NCI-H2196 treated with DMSO at 0.1 percent for 48 hours (cell line): ENCODE results near the gene KLHL42.
"Not testable (repeated sequence)": the region's sequence is repeated elsewhere in the genome, so short reads cannot be mapped to it uniquely, and the experiment has no call there.

Experiments
- DNase-seq: peaks from one replicate; lab custom pipeline; 2025; ENCODE audit not compliant: unreplicated experiment; lab: John Stamatoyannopoulos, UW

KLHL42 gene

GRCh38 chr12:27779920-27780611 lies at the start of gene KLHL42, which contains the start of gene MANSC4:
Gene KLHL42 (plus strand): TSS chr12:27780233. CDS start chr12:27780331, 98 bp downstream.
Gene MANSC4 (minus strand): TSS chr12:27780236. CDS start chr12:27771276, 8,960 bp downstream.
- DNase-seq = peak; percentile 84

- DNase-seq = no peak
Measured at GRCh38 chr12:27732281-27732680, 47.8 kb upstream of the KLHL42 start.

GRCh38 chr12:27733052-27733656 lies 46.9 kb upstream of the KLHL42 start:
- peak; percentile 43 for DNase-seq

- no peak for DNase-seq
Measured at GRCh38 chr12:27733791-27734190, 46.2 kb upstream of the KLHL42 start.

GRCh38 chr12:27734321-27734720 lies 45.7 kb upstream of the KLHL42 start:
- DNase-seq = not testable (repeated sequence)

- no peak for DNase-seq
Measured at GRCh38 chr12:27743601-27744000, 36.4 kb upstream of the KLHL42 start.

- DNase-seq = not testable (repeated sequence)
Measured at GRCh38 chr12:27745734-27746133, 34.3 kb upstream of the KLHL42 start.

GRCh38 chr12:27747111-27747820 lies 32.8 kb upstream of the KLHL42 start:
- no peak for DNase-seq

- DNase-seq = peak; percentile 49
Measured at GRCh38 chr12:27751386-27752047, 28.5 kb upstream of the KLHL42 start.

GRCh38 chr12:27754795-27755194 lies 25.2 kb upstream of the KLHL42 start:
- no peak for DNase-seq

- no peak for DNase-seq
Measured at GRCh38 chr12:27756670-27757195, 23.3 kb upstream of the KLHL42 start.

GRCh38 chr12:27762757-27763156 lies 17.3 kb upstream of the KLHL42 start:
- no peak for DNase-seq

GRCh38 chr12:27766587-27766986 lies 13.4 kb upstream of the KLHL42 start:
- no peak for DNase-seq

GRCh38 chr12:27769142-27769673 lies 10.8 kb upstream of the KLHL42 start:
- no peak for DNase-seq

GRCh38 chr12:27771481-27772327 lies 8.3 kb upstream of the KLHL42 start:
- DNase-seq = no peak

- DNase-seq = no peak
Measured at GRCh38 chr12:27772328-27773049, 7.5 kb upstream of the KLHL42 start.

- no peak for DNase-seq
Measured at GRCh38 chr12:27777141-27777540, 2.9 kb upstream of the KLHL42 start.

- no peak for DNase-seq
Measured at GRCh38 chr12:27778206-27778605, 1.8 kb upstream of the KLHL42 start.

GRCh38 chr12:27779416-27779919 lies 565 bp upstream of the KLHL42 start:
- DNase-seq = no peak
